Retinal pigment epithelial cell (primary cell): ENCODE measurements around the gene SLC29A4.

Experiments
- DNase-seq: peaks from one replicate; pipeline ENCODE4 v3.0.0-alpha.2; 2010; ENCODE audit warnings: low read depth
- H3K4me3 ChIP-seq: 2 replicates; pipeline ENCODE4 v1.5.1; 2011; ENCODE audit warnings: mild to moderate bottlenecking, low read length, control low read depth, moderate library complexity
- TF ChIP-seq, protein P1 (sequence below): conservative IDR thresholded peaks from 2 replicates; pipeline ENCODE4 v1.5.1; 2011; ENCODE audit warnings: low read depth, low read length, control low read depth, inconsistent platforms

SLC29A4 gene

DNA sequence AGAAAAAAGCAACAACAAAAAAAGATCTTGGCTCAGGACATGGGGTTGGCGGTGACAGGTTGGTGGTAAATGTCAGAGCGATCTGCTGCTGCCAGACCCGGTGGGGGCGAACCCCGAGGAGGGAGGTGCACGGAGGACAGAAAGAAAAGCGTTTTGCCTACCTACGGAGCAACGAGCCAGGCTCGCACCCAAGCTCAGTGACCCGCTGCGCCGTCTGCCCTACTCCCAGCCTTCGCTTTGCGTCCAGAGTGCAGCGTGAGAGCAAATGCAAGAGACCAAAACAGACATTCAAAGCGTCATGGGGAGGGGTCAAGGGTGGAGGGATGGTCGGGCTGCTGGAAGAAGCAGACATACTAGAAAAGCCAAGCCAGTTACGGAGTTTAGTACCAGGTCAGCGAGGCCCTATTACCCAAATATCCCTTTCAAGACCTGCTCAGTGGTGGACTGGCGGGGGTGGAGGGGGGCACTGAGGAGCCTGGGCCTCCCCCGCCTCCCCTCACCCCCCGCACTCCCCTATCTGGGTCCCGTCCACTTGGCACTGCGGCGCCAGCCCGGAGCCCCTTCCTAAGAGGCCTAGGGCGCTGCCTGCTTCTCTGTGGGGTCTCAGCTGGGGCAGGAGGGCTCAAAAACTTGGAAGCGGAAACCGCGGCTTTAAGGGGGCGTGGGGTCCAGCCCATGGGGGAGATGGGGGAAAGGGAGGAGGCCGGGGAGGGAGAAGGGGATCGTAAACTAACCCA is 66.9 kb downstream of the SLC29A4 start:
- TF ChIP-seq, protein P1, sequence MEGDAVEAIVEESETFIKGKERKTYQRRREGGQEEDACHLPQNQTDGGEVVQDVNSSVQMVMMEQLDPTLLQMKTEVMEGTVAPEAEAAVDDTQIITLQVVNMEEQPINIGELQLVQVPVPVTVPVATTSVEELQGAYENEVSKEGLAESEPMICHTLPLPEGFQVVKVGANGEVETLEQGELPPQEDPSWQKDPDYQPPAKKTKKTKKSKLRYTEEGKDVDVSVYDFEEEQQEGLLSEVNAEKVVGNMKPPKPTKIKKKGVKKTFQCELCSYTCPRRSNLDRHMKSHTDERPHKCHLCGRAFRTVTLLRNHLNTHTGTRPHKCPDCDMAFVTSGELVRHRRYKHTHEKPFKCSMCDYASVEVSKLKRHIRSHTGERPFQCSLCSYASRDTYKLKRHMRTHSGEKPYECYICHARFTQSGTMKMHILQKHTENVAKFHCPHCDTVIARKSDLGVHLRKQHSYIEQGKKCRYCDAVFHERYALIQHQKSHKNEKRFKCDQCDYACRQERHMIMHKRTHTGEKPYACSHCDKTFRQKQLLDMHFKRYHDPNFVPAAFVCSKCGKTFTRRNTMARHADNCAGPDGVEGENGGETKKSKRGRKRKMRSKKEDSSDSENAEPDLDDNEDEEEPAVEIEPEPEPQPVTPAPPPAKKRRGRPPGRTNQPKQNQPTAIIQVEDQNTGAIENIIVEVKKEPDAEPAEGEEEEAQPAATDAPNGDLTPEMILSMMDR, result no peak
- DNase-seq, result no peak
- no peak overlapping the region for H3K4me3 ChIP-seq

DNA sequence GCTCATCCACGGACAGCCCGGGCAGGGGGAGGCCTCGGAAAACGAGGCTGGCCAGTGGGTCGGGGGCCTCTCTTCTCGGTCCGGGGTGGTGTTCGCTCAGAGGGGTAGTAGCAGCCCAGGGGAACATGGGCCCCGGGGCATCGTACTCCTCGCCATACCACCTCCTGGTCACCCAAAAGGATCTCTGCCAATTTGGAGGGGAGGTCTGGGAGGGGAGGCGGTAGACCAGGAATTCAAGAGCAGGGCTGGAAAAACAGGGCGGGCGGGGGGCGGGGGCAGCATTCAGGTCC is 67.4 kb downstream of the SLC29A4 start:
- TF ChIP-seq, protein P1, result no peak
- no peak for DNase-seq
- no peak overlapping the region for H3K4me3 ChIP-seq

DNA sequence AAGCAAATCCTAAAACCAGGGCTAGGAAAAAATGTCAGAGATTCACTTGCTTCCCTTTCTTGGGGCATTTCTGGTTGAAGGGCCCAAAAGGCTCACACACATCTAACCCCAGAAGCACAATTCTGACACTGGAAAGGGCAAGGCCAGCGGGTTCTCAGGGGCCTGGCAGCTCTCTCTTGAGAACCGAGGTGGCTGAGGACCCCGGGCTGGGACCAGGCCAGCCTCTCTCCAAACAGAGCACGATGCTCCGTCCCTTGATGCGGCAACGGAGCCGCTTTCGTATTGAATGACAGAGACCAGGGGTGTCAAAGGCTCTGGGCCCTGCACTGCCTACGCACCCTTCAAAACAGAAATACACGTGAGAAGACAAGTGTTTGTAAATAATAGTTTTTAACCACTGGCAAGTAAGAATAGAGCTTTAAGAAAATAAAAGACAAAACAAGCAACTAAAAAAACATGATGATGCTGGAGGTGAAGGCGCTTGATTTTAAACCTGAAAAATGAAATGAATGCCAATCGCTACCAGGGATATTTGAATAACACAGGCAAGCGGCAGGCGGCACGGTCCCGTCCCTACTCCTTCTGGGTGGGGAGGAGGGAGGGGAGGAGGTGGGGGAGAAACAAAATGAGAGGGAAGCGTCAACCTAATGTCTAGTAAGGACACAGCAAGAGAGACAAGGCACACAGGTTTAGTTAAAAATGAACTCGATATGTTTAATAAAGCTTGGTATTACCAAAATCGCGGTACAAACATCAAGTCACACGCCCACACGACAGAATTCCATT is 68.0 kb downstream of the SLC29A4 start:
- TF ChIP-seq, protein P1, result no peak
- DNase-seq, result no peak

DNA sequence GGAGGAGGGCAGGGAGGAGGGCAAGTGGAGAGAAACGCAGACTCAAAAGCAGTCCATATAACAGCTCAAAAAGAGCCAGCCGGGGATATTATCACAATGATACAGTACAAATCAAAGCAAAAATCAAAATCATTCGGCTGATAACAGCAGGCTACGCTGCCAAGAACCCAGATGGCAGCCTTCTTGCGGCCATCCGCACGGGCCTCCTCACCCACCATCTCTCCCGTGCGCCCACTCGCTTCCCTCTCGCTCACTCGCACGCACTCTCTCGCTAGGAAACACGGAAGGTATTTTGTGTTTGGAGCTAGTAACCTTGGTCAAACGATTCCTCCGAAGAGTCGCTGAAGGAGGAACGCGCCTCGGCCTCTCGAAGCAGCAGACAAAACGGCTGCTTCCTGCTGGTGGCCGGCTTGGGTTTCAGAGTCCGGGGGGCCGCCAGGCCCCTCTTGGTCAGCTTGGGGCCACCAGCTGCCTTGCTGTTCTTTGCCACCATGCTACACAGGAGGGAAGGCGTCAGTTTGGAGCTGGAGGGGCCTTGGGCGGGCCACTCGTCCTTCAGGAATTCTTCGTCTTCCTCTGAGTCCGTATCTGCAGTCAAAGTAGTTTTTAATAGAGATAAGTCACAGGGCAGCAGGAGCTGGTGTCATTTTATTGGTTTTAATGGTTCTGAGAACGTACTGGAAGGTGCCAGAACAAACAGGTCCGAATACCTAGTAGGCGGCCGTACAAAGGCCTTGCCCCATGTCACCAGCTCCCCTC is 68.9 kb downstream of the SLC29A4 start:
- no peak for DNase-seq
- no peak overlapping the region for H3K4me3 ChIP-seq
- TF ChIP-seq, protein P1, result no peak

More for the DNA sequence above, 68.0 kb downstream of the SLC29A4 start:
- no peak overlapping the region for H3K4me3 ChIP-seq

DNA sequence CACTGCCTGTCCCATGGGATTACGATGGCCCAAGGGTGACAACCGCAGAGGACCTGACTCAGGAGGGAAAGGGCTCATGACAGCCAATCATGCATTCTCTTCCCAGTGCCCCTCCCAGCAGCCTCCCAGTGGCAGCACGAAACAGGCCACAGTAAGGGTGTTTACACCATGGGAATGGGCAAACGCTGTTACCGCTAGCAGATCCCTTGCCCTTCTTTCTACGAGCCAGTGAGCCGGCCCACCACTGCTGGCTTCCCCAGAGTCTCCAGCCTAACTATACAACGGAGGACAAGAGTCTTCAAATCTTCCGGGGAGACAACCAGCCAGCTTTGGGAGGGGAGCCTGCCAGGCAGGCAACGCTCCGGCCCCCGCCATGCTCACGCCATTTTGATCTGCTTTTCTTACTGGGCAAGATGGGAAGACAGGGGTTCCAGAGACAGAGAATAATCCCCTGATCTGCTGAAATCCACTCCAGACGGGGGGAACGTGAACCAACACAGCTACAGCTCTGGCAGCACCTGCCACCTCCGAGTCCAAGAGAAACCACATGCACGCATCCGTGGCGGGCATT is 69.8 kb downstream of the SLC29A4 start:
- DNase-seq, result no peak
- TF ChIP-seq, protein P1, result no peak
- H3K4me3 ChIP-seq, result no peak overlapping the region

DNA sequence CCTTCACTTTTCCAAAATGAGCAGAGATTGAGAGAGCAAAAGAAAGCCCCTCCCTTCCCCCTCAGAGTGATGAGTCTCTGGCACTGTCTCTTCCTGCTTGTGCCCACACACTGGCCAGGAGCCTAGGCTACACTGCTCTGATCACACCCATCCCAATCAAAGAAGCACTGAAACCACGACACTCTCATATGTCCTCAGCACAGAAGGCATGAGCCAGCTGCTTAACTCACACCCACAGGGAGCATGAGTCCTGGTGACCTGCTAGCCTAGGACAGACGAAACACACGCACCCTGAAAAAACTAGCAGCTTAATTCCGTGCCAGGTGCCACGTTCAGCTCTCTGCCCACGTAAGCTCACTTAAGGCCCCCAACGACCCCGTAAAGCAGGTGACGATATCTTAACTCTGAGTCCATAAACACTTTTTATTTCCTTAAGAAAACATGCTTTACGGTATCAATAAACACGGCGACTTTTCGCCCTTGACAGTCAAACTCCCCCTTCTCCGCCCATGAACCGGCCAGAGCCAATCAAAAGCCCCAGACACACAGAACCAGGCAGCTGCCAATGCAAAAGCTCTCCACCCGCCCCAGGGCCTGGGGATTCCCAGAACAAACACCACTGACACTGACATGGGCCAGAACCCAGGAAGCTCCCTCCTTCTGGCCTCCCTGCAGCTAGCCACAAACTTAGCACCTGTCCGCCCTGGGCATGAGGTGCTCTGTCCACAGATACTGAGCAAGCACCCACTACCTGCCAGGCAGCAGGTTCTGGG is 71.9 kb downstream of the SLC29A4 start:
- no peak for DNase-seq
- TF ChIP-seq, protein P1, result no peak
- no peak overlapping the region for H3K4me3 ChIP-seq
